NOMO-1 (cell line): Measurements from ENCODE around the gene DUT.
A peak's percentile ranks its signal among the peaks of the same experiment; 100 is the strongest.

ENCODE experiments used
- DNase-seq, 2 experiments: peaks; one replicate each; lab custom pipeline; 2025; ENCODE audit not compliant: unreplicated experiment in 2 of 2; lab: John Stamatoyannopoulos, UW

Gene DUT

GRCh38 chr15:48366584-48367312, 35.5 kb downstream of the DUT start:
- no peak for DNase-seq

- DNase-seq: no peak
Observed at GRCh38 chr15:48367483-48367882, 36.3 kb downstream of the DUT start.

GRCh38 chr15:48370460-48370859, 39.2 kb downstream of the DUT start:
- DNase-seq: no peak

- no peak for DNase-seq
Observed at GRCh38 chr15:48371550-48371949, 40.3 kb downstream of the DUT start.

GRCh38 chr15:48371961-48372360, 40.7 kb downstream of the DUT start:
- DNase-seq: no peak

- peak in 1 of 2 experiments; percentile 10 for DNase-seq
Observed at GRCh38 chr15:48373821-48374451, 42.7 kb downstream of the DUT start.

GRCh38 chr15:48374472-48374871, 43.2 kb downstream of the DUT start:
- DNase-seq: no peak

GRCh38 chr15:48375767-48376166, 44.5 kb downstream of the DUT start:
- no peak for DNase-seq

GRCh38 chr15:48380198-48380597, 49.0 kb downstream of the DUT start:
- no peak for DNase-seq

- DNase-seq: no peak
Observed at GRCh38 chr15:48381861-48382260, 50.6 kb downstream of the DUT start.

GRCh38 chr15:48383031-48383430, 51.8 kb downstream of the DUT start:
- DNase-seq: no peak

GRCh38 chr15:48384616-48385015, 53.4 kb downstream of the DUT start:
- DNase-seq: no peak

- DNase-seq: no peak
Observed at GRCh38 chr15:48385031-48385830, 54.0 kb downstream of the DUT start.

- no peak for DNase-seq
Observed at GRCh38 chr15:48388016-48388851, 57.0 kb downstream of the DUT start.

- no peak for DNase-seq
Observed at GRCh38 chr15:48388910-48389309, 57.7 kb downstream of the DUT start.

- DNase-seq: no peak
Observed at GRCh38 chr15:48389691-48390143, 58.5 kb downstream of the DUT start.

- DNase-seq: no peak
Observed at GRCh38 chr15:48391950-48392349, 60.7 kb downstream of the DUT start.

GRCh38 chr15:48392356-48392755, 61.1 kb downstream of the DUT start:
- DNase-seq: no peak
